Hematopoietic multipotent progenitor cell treated with erythropoietin and hydrocortisone succinate and interleukin-3 and kit ligand, for 4 days (in vitro differentiated cells): Measurements from ENCODE around the gene B4GALT1.

ENCODE experiments used
- DNase-seq: peaks from one replicate; pipeline ENCODE4 v3.0.0-alpha.2; 2015

Gene B4GALT1

GRCh38 chr9:33167084-33167971 lies at the start of gene B4GALT1:
Gene B4GALT1 (minus strand): TSS chr9:33167336. CDS start chr9:33167169, 167 bp downstream.
- peak; percentile 98 for DNase-seq

- DNase-seq, result no peak
Observed at GRCh38 chr9:33211695-33212393, 44.7 kb upstream of the B4GALT1 start.

GRCh38 chr9:33210006-33210715 lies 43.0 kb upstream of the B4GALT1 start:
- no peak for DNase-seq

GRCh38 chr9:33209394-33209793 lies 42.3 kb upstream of the B4GALT1 start:
- DNase-seq, result no peak

- peak; percentile 75 for DNase-seq
Observed at GRCh38 chr9:33202552-33203201, 35.5 kb upstream of the B4GALT1 start.

- no peak for DNase-seq
Observed at GRCh38 chr9:33202018-33202417, 34.9 kb upstream of the B4GALT1 start.

GRCh38 chr9:33198165-33198564 lies 31.0 kb upstream of the B4GALT1 start:
- no peak for DNase-seq

GRCh38 chr9:33197279-33198152 lies 30.4 kb upstream of the B4GALT1 start:
- no peak for DNase-seq

- no peak for DNase-seq
Observed at GRCh38 chr9:33196736-33197135, 29.6 kb upstream of the B4GALT1 start.

- no peak for DNase-seq
Observed at GRCh38 chr9:33193818-33194217, 26.7 kb upstream of the B4GALT1 start.

- no peak for DNase-seq
Observed at GRCh38 chr9:33192493-33193255, 25.5 kb upstream of the B4GALT1 start.

- no peak for DNase-seq
Observed at GRCh38 chr9:33190021-33190705, 23.0 kb upstream of the B4GALT1 start.

- DNase-seq, result no peak
Observed at GRCh38 chr9:33189331-33189791, 22.2 kb upstream of the B4GALT1 start.

- no peak for DNase-seq
Observed at GRCh38 chr9:33188711-33189110, 21.6 kb upstream of the B4GALT1 start.

- DNase-seq, result no peak
Observed at GRCh38 chr9:33187519-33188218, 20.5 kb upstream of the B4GALT1 start.

GRCh38 chr9:33186457-33187168 lies 19.5 kb upstream of the B4GALT1 start:
- no peak for DNase-seq

- no peak for DNase-seq
Observed at GRCh38 chr9:33185858-33186257, 18.7 kb upstream of the B4GALT1 start.

- DNase-seq, result no peak
Observed at GRCh38 chr9:33185406-33185805, 18.3 kb upstream of the B4GALT1 start.

- DNase-seq, result no peak
Observed at GRCh38 chr9:33184963-33185362, 17.8 kb upstream of the B4GALT1 start.
